ENCODE results near the gene HOXA1. TPM values are rescaled to one million over a fixed set of nuclear protein-coding genes. Genes with fewer than 3 reads are reported as not detected.
A peak's percentile ranks its signal among the peaks of the same experiment; 100 is the strongest.

The HOXA1 gene
- polyA plus RNA-seq, 4 donors = 0.49 to 4.5 (median 0.81) TPM; not detected in 1

DNA sequence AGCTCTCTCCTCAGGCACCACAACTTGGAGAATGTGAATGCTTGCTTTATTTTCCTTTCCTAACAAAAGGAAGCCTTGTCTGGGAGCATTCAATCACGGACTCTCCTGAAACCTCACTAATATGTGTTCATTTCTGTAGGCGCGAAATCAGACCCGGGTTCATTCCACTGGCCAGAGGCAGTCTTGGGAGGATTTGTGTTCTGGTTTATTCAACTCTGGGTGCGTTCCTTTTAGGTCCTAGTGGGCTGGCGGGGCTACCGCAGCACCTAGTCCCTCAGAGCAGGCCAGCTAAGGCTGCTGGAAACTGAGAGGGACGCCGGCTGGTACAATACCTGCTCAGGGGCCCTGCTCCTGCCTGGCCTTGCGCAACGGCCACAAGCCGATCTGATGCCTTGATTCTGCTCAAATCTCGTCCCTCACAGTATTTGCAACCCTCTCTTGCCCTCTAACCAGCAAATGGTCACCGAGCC lies 27.2 kb upstream of the HOXA1 start:
- WGBS, 3 donors = 11 to 40% (median 32%) methylated on average over 14 of the region's 14 CpGs
- H3K9me3 ChIP-seq (ENCODE audit: control insufficient read depth in 2 of 2, insufficient read depth in 1 of 2, low read depth in 1 of 2, low read length in 1 of 2) = no peaks in the 10 kb centered on the region
- H3K4me3 ChIP-seq (ENCODE audit: low read depth in 1 of 3, low read length in 3 of 3) = peak overlapping the region in 2 of 3 donors; percentile 34 to 50
- peaks cover 4 to 71% (median 20%) of the 10 kb centered on the region in 3 donors for H3K4me1 ChIP-seq (ENCODE audit: control insufficient read depth in 3 of 3, insufficient read depth in 2 of 3, low read depth in 1 of 3, low read length in 2 of 3)
- DNase-seq (peak in 1 of 2 donors; percentile 70), FAIRE-seq (no peak)
- peaks cover 0 to 16% (median 0%) of the 10 kb centered on the region in 3 donors for H3K27me3 ChIP-seq (ENCODE audit: control insufficient read depth in 3 of 3, insufficient read depth in 3 of 3, low read length in 3 of 3)
- H3K27ac ChIP-seq (ENCODE audit: low read depth in 1 of 3, low read length in 2 of 3) = peak overlapping the region; percentile 30 to 86 (median 82)
- H3K36me3 ChIP-seq (ENCODE audit: control insufficient read depth in 3 of 3, insufficient read depth in 2 of 3, low read depth in 1 of 3, low read length in 3 of 3) = peaks cover 0 to 34% (median 0%) of the 10 kb centered on the region in 3 donors

DNA sequence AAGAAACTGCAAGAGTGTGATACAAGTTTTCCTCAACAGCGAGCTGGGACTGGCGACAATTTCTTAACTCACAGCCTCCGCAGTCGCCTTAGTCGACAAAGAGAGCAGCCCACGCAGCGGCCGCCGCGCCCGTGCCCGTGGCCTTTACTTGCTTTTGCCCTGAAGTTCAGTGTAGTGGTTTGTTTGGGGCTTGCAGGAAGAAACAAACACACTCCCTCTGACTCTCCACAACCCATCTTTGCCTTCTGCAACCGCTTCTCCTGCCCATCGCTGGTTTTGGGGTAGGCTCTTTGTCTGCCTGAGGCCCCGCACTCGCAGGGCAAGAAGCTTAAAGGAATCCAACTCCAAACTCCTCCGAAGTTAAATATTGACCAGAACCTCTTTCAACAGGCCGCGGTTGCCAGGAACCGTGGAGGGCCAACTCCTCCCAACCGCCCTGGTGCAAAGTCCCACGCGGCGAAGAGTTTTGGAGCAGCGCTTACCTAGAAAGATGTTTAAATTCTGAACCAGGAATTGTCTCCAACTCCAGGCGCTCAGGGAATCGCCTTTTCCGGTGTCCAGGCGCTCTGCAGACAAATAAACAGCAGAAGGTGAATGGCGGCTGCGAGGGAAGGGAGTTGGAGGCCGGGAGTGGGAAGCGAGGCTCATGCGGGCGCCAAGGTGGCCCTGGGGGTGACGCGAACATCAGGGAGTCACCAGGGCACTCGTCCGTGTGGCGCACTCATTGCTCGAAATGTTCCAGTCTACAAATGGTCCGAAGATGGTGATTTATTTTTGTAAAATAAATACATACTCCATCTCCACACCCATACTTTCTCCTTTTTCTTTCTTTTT lies 26.5 kb upstream of the HOXA1 start:
- FAIRE-seq (no peak), DNase-seq (peak; percentile 82 to 92)
- 12 to 41% (median 27%) methylated on average over 42 of the region's 42 CpGs for WGBS, 3 donors
- Histone ChIP-seq H3K9me3 (ENCODE audit: control insufficient read depth in 2 of 2, insufficient read depth in 1 of 2, low read depth in 1 of 2, low read length in 1 of 2) (no peaks in the 10 kb centered on the region), H3K27ac (ENCODE audit: low read depth in 1 of 3, low read length in 2 of 3) (peak overlapping the region; percentile 44 to 86 (median 82)), H3K27me3 (ENCODE audit: control insufficient read depth in 3 of 3, insufficient read depth in 3 of 3, low read length in 3 of 3) (peaks cover 0 to 21% (median 0%) of the 10 kb centered on the region in 3 donors), H3K4me1 (ENCODE audit: control insufficient read depth in 3 of 3, insufficient read depth in 2 of 3, low read depth in 1 of 3, low read length in 2 of 3) (peaks cover 4 to 71% (median 17%) of the 10 kb centered on the region in 3 donors), H3K4me3 (ENCODE audit: low read depth in 1 of 3, low read length in 3 of 3) (peak overlapping the region in 2 of 3 donors; percentile 36 to 50), H3K36me3 (ENCODE audit: control insufficient read depth in 3 of 3, insufficient read depth in 2 of 3, low read depth in 1 of 3, low read length in 3 of 3) (peaks cover 0 to 41% (median 0%) of the 10 kb centered on the region in 3 donors)

DNA sequence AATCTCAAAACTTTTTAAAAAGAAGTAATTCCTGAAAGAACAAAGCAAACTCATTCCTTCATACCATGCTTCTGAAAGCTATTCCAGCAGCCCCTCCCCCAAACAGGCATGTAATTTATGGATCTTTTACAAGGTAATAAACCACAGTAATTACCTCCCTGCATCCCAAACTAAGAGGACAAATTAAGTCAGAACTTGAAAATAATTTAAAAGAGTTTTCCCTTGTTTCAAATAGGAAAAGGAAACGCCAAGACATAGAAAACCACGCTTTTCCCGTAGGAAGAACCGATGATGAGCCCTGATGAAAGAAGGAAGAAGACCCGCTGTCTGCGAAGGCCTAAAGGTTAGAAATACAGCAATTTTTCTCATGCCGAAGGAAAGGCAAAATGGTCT lies 25.9 kb upstream of the HOXA1 start:
- FAIRE-seq (no peak), DNase-seq (no peak)
- WGBS, 3 donors = 7 to 36% (median 36%) methylated on average over 7 of the region's 7 CpGs
- Histone ChIP-seq H3K4me1 (ENCODE audit: control insufficient read depth in 3 of 3, insufficient read depth in 2 of 3, low read depth in 1 of 3, low read length in 2 of 3) (peaks cover 4 to 72% (median 17%) of the 10 kb centered on the region in 3 donors), H3K27me3 (ENCODE audit: control insufficient read depth in 3 of 3, insufficient read depth in 3 of 3, low read length in 3 of 3) (peaks cover 0 to 25% (median 0%) of the 10 kb centered on the region in 3 donors), H3K36me3 (ENCODE audit: control insufficient read depth in 3 of 3, insufficient read depth in 2 of 3, low read depth in 1 of 3, low read length in 3 of 3) (peaks cover 0 to 46% (median 0%) of the 10 kb centered on the region in 3 donors), H3K9me3 (ENCODE audit: control insufficient read depth in 2 of 2, insufficient read depth in 1 of 2, low read depth in 1 of 2, low read length in 1 of 2) (no peaks in the 10 kb centered on the region), H3K4me3 (ENCODE audit: low read depth in 1 of 3, low read length in 3 of 3) (peak overlapping the region in 2 of 3 donors; percentile 36 to 50), H3K27ac (ENCODE audit: low read depth in 1 of 3, low read length in 2 of 3) (peak overlapping the region; percentile 44 to 86 (median 82))

DNA sequence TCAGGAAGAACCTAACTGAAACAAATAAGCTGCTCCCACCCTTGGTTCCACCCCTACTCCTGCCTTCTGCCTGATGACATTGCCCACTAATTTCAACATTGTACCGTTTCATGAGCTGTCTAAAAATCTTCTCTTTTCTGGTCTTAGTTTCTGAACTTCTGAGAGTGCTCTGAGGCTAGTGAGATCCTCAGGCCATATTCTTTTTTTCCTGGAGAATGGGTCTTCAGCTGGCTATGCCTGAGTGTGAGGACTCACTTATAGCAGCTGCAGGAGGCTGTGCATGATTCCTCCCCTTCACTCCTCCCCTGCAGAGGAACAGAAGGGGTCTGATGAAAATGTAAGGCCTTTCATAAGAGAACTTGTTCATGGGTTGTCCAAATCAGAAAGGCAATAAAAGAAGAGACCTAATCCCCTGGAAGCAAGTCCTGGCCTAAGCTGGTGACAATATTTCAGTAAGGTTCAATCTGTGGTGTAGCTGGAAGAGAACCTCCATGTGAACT lies 23.7 kb upstream of the HOXA1 start:
- no peak for FAIRE-seq
- Histone ChIP-seq H3K27me3 (ENCODE audit: control insufficient read depth in 3 of 3, insufficient read depth in 3 of 3, low read length in 3 of 3) (peaks cover 0 to 44% (median 0%) of the 10 kb centered on the region in 3 donors), H3K4me3 (ENCODE audit: low read depth in 1 of 3, low read length in 3 of 3) (no peak overlapping the region), H3K9me3 (ENCODE audit: control insufficient read depth in 2 of 2, insufficient read depth in 1 of 2, low read depth in 1 of 2, low read length in 1 of 2) (no peaks in the 10 kb centered on the region), H3K36me3 (ENCODE audit: control insufficient read depth in 3 of 3, insufficient read depth in 2 of 3, low read depth in 1 of 3, low read length in 3 of 3) (peaks cover 0 to 51% (median 0%) of the 10 kb centered on the region in 3 donors), H3K4me1 (ENCODE audit: control insufficient read depth in 3 of 3, insufficient read depth in 2 of 3, low read depth in 1 of 3, low read length in 2 of 3) (peaks cover 4 to 72% (median 14%) of the 10 kb centered on the region in 3 donors), H3K27ac (ENCODE audit: low read depth in 1 of 3, low read length in 2 of 3) (peak overlapping the region in 2 of 3 donors; percentile 71 to 88)
- DNase-seq = no peak
- WGBS, 3 donors = 33 to 63% (median 39%) methylated on average over 1 of the region's 1 CpG

DNA sequence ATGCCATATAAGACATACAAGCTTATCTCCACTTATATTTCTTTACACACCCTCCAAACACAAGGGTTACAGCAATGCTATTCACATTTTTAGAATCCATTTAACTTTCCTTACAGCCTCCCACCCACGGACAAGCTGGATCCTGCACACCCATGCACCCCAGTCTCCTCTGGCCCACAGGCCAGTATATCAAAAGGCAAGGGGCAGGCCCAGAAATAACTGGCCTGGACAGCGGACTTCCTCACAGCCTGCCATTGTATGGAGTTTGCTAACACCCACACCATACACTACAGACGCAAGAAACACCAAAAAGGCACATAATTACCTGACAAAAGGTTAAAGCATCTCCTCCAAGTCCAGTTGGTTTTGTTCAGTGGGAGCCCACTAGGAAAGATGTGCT lies 22.8 kb upstream of the HOXA1 start:
- H3K4me3 ChIP-seq (ENCODE audit: low read depth in 1 of 3, low read length in 3 of 3) = peak overlapping the region in 1 of 3 donors; percentile 63
- WGBS, 3 donors = 54 to 73% (median 68%) methylated on average over 3 of the region's 3 CpGs
- peaks cover 0 to 43% (median 0%) of the 10 kb centered on the region in 3 donors for H3K27me3 ChIP-seq (ENCODE audit: control insufficient read depth in 3 of 3, insufficient read depth in 3 of 3, low read length in 3 of 3)
- no peak for DNase-seq
- peak overlapping the region; percentile 5 to 88 (median 86) for H3K27ac ChIP-seq (ENCODE audit: low read depth in 1 of 3, low read length in 2 of 3)
- no peaks in the 10 kb centered on the region for H3K9me3 ChIP-seq (ENCODE audit: control insufficient read depth in 2 of 2, insufficient read depth in 1 of 2, low read depth in 1 of 2, low read length in 1 of 2)
- H3K4me1 ChIP-seq (ENCODE audit: control insufficient read depth in 3 of 3, insufficient read depth in 2 of 3, low read depth in 1 of 3, low read length in 2 of 3) = peaks cover 1 to 68% (median 14%) of the 10 kb centered on the region in 3 donors
- FAIRE-seq = no peak
- peaks cover 0 to 42% (median 0%) of the 10 kb centered on the region in 3 donors for H3K36me3 ChIP-seq (ENCODE audit: control insufficient read depth in 3 of 3, insufficient read depth in 2 of 3, low read depth in 1 of 3, low read length in 3 of 3)

DNA sequence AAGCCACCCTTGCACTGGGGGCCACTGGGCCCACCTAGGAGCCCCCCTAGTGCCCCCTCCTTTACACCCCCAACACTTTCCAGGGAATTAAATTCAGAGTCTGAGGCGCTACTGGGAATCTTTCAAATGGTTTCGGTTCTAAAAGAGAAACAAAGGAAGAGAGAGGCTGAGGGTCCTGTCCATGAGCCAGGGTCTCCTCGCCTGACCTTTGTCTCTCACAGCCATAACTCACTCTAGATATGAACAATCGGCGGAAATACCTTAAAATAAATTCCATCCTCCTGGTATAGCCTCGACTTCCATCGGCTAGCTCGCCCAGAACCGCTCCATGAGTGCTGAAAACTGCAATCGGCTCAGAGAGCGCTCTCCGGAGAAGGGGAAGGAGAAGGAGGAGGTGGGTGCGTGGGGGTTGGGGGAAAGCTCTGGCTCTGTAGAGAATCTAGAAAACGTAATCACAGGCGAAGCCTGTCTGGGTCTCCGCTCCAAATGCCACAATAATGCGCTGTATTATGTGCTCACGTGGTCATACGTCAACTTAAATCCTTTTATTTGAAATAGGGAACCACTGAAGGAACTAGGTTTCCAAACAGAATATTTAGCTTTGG lies 22.2 kb upstream of the HOXA1 start:
- Histone ChIP-seq H3K36me3 (ENCODE audit: control insufficient read depth in 3 of 3, insufficient read depth in 2 of 3, low read depth in 1 of 3, low read length in 3 of 3) (peaks cover 0 to 41% (median 0%) of the 10 kb centered on the region in 3 donors), H3K4me3 (ENCODE audit: low read depth in 1 of 3, low read length in 3 of 3) (peak overlapping the region in 2 of 3 donors; percentile 4 to 63), H3K4me1 (ENCODE audit: control insufficient read depth in 3 of 3, insufficient read depth in 2 of 3, low read depth in 1 of 3, low read length in 2 of 3) (peaks cover 0 to 65% (median 14%) of the 10 kb centered on the region in 3 donors), H3K9me3 (ENCODE audit: control insufficient read depth in 2 of 2, insufficient read depth in 1 of 2, low read depth in 1 of 2, low read length in 1 of 2) (no peaks in the 10 kb centered on the region), H3K27ac (ENCODE audit: low read depth in 1 of 3, low read length in 2 of 3) (peak overlapping the region in 2 of 3 donors; percentile 86 to 88), H3K27me3 (ENCODE audit: control insufficient read depth in 3 of 3, insufficient read depth in 3 of 3, low read length in 3 of 3) (peaks cover 0 to 41% (median 0%) of the 10 kb centered on the region in 3 donors)
- FAIRE-seq (no peak), DNase-seq (no peak)
- WGBS, 3 donors = 57 to 86% (median 72%) methylated on average over 19 of the region's 19 CpGs

DNA sequence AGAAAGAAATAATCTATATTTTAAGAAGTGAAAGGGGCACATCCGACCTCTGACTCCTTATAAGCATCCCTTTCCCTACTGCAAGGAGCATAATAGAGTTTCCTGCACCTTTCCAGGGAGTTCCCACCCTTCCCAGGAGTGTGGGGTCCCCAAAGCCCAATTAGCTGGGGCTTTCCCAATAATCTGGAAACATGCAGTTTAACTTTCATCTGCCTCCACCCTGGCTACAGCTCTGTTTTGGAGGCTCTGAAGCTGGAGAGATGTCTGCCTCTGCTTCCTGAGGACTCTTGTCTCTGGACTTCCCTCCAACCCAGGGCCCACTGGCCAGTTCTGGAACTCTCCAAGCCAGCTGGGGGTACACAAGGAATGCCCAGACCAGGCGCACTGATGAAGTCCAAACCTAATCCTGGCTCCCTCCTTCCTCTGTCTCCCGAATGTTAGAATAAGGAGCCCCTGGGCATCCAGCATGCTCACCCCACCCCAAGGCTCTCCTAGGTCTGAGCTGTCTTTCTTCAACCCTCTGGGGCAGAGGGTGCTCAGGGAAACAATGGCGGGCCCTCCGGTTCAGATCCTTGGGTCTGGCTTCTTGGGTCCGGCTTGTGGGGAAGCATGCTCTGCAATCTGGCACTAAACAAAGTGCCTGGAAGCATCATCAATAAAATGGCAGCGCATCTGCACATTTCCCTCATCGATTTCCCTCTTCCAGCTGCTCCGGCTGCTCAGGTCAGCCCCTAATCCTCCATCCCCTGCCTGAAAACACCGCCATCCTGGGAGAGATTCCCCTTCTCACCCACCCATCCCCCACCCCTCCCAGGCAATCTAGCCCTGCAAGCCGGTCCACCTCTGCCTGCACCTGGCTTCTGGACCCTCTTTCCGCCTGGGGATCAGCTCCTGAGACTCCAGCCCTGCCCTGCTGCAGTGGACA lies 21.4 kb upstream of the HOXA1 start:
- no peak for FAIRE-seq
- H3K27me3 ChIP-seq (ENCODE audit: control insufficient read depth in 3 of 3, insufficient read depth in 3 of 3, low read length in 3 of 3) = peaks cover 0 to 43% (median 0%) of the 10 kb centered on the region in 3 donors
- 53 to 80% (median 73%) methylated on average over 12 of the region's 12 CpGs for WGBS, 3 donors

More for the DNA sequence above, 21.4 kb upstream of the HOXA1 start:
- Histone ChIP-seq H3K36me3 (ENCODE audit: control insufficient read depth in 3 of 3, insufficient read depth in 2 of 3, low read depth in 1 of 3, low read length in 3 of 3) (peaks cover 0 to 35% (median 0%) of the 10 kb centered on the region in 3 donors), H3K9me3 (ENCODE audit: control insufficient read depth in 2 of 2, insufficient read depth in 1 of 2, low read depth in 1 of 2, low read length in 1 of 2) (no peaks in the 10 kb centered on the region), H3K27ac (ENCODE audit: low read depth in 1 of 3, low read length in 2 of 3) (peak overlapping the region in 2 of 3 donors; percentile 86 to 88), H3K4me3 (ENCODE audit: low read depth in 1 of 3, low read length in 3 of 3) (peak overlapping the region in 2 of 3 donors; percentile 4 to 63), H3K4me1 (ENCODE audit: control insufficient read depth in 3 of 3, insufficient read depth in 2 of 3, low read depth in 1 of 3, low read length in 2 of 3) (peaks cover 0 to 59% (median 14%) of the 10 kb centered on the region in 3 donors)
- no peak for DNase-seq

All from small intestine (tissue), 7 donors.